GM18858 (cell line): ENCODE data around the gene TBC1D24.
"Not testable (repeated sequence)": the region's sequence is repeated elsewhere in the genome, so short reads cannot be mapped to it uniquely, and the experiment has no call there.

ENCODE experiments used
- ATAC-seq: cut with Tn5 transposase; IDR thresholded peaks from one replicate; pipeline ENCODE4 v1.9.1; 2021; ENCODE audit not compliant: unreplicated experiment

Gene TBC1D24

DNA sequence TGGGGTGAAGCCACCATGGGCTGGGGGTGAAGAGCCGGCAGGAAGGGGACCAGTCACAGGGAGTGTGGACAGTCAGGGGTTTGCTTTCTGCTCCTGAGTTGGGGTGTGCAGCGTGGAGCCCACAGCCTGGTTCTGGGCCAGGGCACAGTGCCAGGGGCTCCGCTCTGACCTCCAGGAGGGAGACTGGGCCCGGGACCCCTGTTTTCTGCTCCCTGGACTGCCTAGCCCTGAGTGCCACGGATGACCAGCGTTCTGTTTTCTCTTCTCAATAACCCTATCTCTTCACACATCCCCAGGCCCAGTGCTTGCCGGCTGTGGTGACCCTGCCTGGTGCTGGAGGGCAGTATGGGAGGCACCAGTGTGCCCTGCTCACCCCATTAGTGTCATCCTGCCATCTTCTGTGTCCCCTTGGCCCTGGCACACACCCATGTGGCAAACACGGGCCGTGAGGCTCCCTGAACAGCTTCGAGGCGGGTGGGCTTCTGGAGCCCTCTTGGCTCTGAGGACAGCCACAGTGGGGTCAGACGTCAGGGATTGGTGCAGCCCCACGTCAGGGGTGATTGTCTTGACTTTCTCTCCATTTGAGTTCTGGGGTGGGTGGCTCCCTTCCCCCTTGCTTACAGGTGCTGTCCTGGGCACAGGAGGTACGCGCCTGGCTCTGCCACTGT, 55.2 kb downstream of the TBC1D24 start:
- ATAC-seq, result no peak

DNA sequence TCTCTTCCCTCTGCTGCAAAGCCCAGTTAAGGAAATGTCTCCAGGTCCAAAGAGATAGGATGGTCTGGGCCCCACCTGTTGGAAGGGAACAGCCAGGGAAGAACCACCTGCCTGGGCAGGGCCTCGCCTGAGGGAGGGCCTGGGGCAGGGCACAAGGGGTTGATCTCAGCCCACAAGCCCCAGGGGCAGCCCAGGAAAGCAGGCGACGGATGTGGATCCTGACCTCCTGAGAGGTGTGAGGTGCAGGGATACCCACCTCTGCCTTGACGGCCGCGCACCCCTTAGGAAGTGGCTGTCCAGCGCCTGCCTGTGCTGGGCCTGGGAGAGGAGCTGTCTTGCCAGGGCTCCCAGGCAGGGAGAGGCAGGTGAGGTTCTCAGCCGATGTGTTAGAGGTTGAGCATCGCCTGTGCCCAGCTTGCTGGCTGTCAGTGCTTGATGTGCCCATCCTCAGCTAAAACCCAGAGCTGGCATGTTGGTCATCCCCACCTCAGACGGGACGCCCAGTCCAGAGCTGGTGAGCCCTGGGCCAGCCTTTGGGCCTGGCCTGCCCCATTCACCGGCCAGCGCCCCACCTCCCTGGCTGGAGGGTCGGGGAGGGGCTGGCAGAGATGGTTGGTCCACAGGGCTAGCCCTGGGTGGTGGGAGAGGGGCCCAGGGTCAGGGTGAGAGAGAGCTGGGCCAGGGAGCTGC, 55.8 kb downstream of the TBC1D24 start:
- ATAC-seq, result no peak

DNA sequence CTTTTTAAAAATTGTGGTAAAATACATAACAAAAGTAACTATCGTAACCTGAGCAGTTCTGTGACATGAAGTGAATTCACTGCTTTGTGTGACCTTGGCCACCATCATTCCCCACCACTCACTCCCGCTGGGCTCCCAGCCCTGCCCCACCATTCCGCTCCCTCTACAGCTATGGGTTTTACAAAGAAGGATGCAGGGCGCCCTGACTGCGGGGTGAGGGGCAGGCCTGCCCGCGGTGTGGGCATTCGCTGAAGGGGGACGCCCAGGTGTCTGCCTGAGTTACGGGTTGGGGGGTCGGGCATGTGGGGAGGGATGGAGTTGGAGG, 56.4 kb downstream of the TBC1D24 start, which contains the start of gene CEMP1:
TSS of gene CEMP1 (minus strand) at position 38 of the 325 bp plus-strand sequence. CDS start 335 bp downstream, outside the sequence.
- ATAC-seq, result no peak

DNA sequence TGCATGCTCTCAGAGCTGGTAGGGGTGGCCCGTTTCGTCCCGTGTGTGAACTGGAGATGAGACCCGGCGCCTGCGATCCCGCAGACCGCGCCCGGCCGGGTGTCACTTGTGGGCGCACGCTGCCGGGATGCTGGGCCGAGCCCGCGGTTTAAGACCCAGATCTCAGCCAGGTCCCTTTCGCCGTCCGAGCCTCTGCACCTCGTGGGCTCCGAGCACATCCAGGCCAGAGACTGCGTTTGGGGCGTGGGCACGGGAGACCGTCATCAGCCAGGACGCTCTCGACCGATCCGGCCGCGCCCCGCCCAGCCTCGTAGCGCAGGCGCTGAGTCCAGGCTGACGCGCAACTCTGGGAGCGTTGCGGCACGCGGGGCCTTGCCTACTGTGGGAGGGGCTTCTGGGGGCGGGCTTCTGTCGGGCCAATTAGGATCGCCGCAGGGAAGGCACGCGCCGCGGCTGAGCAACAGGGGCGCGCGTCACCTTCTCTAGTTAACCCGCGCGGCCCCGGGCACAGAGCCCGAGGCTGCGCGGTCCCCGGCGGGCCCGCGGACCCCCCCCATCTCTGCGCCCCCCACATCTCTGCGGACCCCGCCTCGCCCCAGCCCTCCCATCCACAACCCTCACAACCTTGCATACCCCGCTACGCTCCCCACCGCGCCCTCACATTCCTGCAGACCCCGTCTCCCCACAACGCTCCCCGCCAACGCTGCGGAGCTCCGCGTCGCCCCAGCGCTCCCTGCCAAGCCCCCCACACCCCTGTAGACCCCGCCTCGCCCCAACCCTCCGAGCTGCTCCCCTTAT, 57.0 kb downstream of the TBC1D24 start:
- ATAC-seq, result peak; percentile 63

GRCh38 chr16:2532494-2533141, 57.7 kb downstream of the TBC1D24 start:
- no peak for ATAC-seq

DNA sequence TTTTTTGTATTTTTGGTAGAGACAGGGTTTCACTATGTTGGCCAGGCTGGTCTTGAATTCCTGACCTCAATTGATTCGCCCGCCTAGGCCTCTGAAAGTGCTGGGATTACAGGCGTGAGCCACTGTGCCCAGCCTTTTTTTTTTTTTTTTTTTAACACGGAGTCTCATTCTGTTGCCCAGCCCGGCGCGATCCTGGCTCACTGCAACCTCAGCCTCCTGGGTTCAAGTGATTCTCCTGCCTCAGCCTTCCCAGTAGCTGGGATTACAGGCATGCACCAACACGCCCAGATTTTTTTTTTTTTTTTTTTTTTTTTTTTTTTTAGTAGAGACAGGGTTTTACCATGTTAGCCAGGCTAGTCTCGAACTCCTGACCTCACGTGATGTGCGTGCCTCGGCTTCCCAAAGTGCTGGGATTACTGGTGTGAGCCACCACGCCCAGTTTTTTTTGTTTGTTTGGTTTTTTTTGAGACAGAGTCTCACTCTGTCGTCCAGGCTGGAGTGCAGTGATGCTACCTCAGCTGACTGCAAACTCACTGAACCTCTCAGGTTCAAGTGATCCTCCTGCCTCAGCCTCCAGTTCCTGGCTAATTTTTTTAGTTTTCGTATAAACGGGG, 58.3 kb downstream of the TBC1D24 start:
- not testable (repeated sequence) for ATAC-seq

DNA sequence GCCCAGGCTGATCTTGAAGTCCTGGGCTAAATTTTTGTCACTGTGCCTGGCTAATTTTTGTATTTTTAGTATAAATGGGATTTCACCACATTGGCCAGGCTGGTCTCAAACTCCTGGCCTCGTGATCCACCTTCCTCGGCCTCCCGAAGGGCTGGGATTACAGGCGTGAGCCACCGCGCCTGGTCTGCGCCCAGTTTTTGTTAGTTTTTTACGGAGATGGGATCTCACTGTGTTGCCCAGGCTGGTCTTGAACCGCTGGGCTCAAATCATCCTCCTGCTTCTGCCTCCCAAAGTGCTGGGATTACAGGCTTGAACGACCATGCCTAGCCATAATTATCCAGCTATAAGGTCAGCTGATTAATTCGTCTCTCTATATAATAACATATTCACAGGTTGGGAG, 59.0 kb downstream of the TBC1D24 start:
- ATAC-seq, result no peak

GRCh38 chr16:2534335-2534734, 59.4 kb downstream of the TBC1D24 start:
- not testable (repeated sequence) for ATAC-seq

DNA sequence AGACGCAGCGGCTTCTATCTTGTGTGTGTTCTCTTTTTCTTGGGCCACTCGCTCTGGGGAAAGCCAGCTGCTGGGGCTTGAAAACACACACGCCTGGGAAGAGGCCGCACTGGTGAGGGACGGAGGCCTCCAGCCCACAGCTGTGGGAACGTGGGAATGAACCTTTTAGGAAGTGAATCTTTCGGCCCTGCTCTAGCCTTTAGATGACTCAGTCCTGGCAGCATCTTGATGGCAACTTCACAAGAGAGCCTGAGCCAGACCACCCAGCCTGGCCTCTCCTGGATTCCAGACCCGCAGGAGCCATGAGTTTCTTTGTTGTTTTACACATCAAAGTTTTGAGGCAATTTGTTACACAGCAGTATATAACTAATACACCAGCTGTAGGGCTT, 60.7 kb downstream of the TBC1D24 start:
- no peak for ATAC-seq

- peak; percentile 61 for ATAC-seq
Measured at GRCh38 chr16:2537451-2538379, 62.8 kb downstream of the TBC1D24 start, which contains the start of gene PDPK1. Gene PDPK1, plus strand, starts transcription at chr16:2538021. Its CDS starts 92 bp downstream, at chr16:2538113.

- ATAC-seq, result not testable (repeated sequence)
Measured at GRCh38 chr16:2539192-2539844, 64.4 kb downstream of the TBC1D24 start.

GRCh38 chr16:2539845-2540458, 65.0 kb downstream of the TBC1D24 start:
- ATAC-seq, result not testable (repeated sequence)

- not testable (repeated sequence) for ATAC-seq
Measured at GRCh38 chr16:2540912-2541311, 66.0 kb downstream of the TBC1D24 start.

- not testable (repeated sequence) for ATAC-seq
Measured at GRCh38 chr16:2541409-2541808, 66.5 kb downstream of the TBC1D24 start.

DNA sequence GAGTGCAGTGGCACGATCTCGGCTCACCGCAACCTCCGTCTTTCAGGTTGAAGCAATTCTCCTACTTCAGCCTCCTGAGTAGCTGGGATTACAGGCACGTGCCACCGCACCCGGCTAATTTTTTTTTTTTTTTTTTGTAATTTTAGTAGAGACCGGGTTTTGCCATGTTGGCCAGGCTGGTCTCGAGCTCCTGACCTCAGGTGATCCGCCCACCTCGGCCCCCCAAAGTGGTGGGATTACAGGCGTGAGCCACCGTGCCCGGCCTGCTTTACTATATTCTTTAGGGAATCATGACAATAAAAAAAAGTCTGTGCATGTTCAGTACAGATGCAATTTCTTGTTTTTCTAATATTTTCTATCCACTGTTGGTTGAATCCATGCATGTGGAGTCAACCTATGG, 68.8 kb downstream of the TBC1D24 start:
- not testable (repeated sequence) for ATAC-seq

- ATAC-seq, result not testable (repeated sequence)
Measured at GRCh38 chr16:2550283-2550878, 75.5 kb downstream of the TBC1D24 start.

- ATAC-seq, result not testable (repeated sequence)
Measured at GRCh38 chr16:2551420-2551889, 76.5 kb downstream of the TBC1D24 start.
